ENCODE results near the gene TPH2. TPM values are rescaled to one million over a fixed set of nuclear protein-coding genes. Genes with fewer than 3 reads are reported as not detected.

Gene TPH2
- total and polyA plus RNA-seq, 3 donors from 2014 or later, result 0.47 to 2.2 (median 1.8) TPM

DNA sequence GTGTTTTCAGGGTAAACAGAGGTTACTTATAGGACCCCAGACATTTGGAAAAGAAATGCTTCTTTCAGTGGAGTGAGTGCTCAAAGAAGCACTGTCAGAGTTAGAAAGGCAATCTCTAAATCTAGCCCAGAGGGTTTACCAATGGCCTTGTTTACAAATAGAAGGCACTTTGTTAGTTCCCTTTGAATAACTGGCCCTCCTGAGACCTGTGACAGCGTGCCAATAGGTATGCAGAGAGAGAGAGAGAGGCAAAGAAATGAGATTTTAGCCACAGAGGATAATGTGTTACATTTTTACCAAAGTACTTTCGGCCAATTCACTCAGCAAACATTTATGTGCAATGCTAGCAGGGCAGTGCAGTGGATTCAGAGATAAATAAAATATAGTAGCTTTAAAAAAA is 41.9 kb downstream of the TPH2 start:
- Histone ChIP-seq H3K9me3 (no peaks in the 10 kb centered on the region), H3K4me3 (no peak overlapping the region), H3K27me3 (no peaks in the 10 kb centered on the region), H3K27ac (no peak overlapping the region), H3K36me3 (ENCODE audit: low read depth, missing control alignments) (no peaks in the 10 kb centered on the region), H3K4me1 (no peaks in the 10 kb centered on the region)
- WGBS, 2 donors, result 61 to 69% methylated on average over 2 of the region's 2 CpGs
- no peak for DNase-seq
- TF ChIP-seq POLR2A (IDR thresholded peaks at IDR 0.05), result no peak
- TF ChIP-seq, protein P1, sequence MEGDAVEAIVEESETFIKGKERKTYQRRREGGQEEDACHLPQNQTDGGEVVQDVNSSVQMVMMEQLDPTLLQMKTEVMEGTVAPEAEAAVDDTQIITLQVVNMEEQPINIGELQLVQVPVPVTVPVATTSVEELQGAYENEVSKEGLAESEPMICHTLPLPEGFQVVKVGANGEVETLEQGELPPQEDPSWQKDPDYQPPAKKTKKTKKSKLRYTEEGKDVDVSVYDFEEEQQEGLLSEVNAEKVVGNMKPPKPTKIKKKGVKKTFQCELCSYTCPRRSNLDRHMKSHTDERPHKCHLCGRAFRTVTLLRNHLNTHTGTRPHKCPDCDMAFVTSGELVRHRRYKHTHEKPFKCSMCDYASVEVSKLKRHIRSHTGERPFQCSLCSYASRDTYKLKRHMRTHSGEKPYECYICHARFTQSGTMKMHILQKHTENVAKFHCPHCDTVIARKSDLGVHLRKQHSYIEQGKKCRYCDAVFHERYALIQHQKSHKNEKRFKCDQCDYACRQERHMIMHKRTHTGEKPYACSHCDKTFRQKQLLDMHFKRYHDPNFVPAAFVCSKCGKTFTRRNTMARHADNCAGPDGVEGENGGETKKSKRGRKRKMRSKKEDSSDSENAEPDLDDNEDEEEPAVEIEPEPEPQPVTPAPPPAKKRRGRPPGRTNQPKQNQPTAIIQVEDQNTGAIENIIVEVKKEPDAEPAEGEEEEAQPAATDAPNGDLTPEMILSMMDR (IDR thresholded peaks at IDR 0.05), result no peak
- intact Hi-C loops (cut with DNase I; ENCODE audit: low total_unique reads), result no loop called here

DNA sequence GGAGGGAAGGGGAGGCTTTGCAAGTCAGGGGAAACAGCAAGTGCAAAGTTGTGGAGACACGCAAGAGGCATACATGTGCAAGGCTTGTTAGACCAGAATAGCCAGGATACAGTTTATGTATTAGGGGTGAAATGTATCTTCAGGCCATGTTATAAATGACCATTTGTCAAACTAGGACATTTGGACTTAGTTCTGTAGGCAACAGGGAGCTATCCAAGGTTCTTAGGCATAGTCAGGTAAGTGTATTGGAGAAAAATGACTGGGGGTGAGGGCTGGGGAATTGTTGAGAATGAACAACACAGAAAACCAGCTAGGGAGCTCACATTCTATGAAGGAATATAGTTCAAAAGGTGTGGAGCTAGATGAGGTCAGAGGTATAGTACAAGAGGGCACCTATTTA is 42.5 kb downstream of the TPH2 start:
- TF ChIP-seq, protein P1 (IDR thresholded peaks at IDR 0.05), result no peak
- TF ChIP-seq POLR2A (IDR thresholded peaks at IDR 0.05), result no peak
- H3K4me1 ChIP-seq, result no peaks in the 10 kb centered on the region
- no peaks in the 10 kb centered on the region for H3K27me3 ChIP-seq
- intact Hi-C loops (cut with DNase I; ENCODE audit: low total_unique reads), result no loop called here
- H3K4me3 ChIP-seq, result no peak overlapping the region
- H3K27ac ChIP-seq, result no peak overlapping the region
- no peaks in the 10 kb centered on the region for H3K9me3 ChIP-seq
- no peaks in the 10 kb centered on the region for H3K36me3 ChIP-seq (ENCODE audit: low read depth, missing control alignments)
- 79 to 95% methylated on average over 1 of the region's 1 CpG for WGBS, 2 donors
- DNase-seq, result no peak

DNA sequence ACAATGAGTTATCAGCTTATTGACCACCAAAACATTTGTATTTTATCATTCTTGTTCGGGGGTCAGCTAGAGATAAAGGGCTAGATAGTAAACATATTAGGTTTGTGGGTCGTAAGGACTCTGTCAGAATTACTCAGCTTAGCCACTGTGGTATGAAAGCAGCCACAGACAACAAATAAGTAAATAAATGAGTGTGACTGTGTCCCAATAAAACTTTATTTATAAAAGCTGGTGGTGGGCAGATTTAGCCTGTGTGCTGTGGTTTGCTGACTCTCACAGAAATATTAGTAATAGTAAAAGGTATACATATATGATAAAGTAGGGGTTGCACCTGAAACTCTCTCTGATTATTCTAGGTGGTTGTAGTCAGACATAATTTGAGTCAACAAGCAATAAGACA is 56.1 kb downstream of the TPH2 start:
- no peaks in the 10 kb centered on the region for H3K36me3 ChIP-seq (ENCODE audit: low read depth, missing control alignments)
- no peaks in the 10 kb centered on the region for H3K9me3 ChIP-seq
- no peak overlapping the region for H3K4me3 ChIP-seq
- no peaks in the 10 kb centered on the region for H3K4me1 ChIP-seq
- WGBS, 2 donors, result 73 to 85% methylated on average over 2 of the region's 2 CpGs
- H3K27ac ChIP-seq, result no peak overlapping the region
- intact Hi-C loops (cut with DNase I; ENCODE audit: low total_unique reads), result no loop called here
- TF ChIP-seq, protein P1 (IDR thresholded peaks at IDR 0.05), result no peak
- no peak for TF ChIP-seq POLR2A (IDR thresholded peaks at IDR 0.05)
- no peaks in the 10 kb centered on the region for H3K27me3 ChIP-seq
- no peak for DNase-seq

DNA sequence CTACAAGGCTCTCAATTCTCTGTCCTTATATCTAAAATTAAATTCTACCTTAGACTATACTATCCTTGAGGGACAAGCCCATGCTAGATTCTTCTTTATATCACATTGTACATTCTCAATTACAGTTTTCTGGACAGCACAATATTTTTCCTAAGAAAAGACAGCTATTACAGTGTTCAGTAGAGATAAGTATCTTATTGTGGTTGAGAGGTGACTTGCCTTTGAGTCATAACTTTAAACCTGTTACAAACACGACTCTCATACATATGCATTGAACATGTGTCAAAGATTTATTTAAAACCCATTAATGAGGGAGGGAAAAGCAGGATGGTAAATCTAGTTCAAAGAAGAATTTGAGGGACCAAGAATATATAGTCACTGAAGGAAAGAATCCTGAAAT is 61.1 kb downstream of the TPH2 start:
- no peaks in the 10 kb centered on the region for H3K9me3 ChIP-seq
- 73 to 84% methylated on average over 1 of the region's 1 CpG for WGBS, 2 donors
- H3K27me3 ChIP-seq, result no peaks in the 10 kb centered on the region
- no peaks in the 10 kb centered on the region for H3K4me1 ChIP-seq
- DNase-seq, result no peak
- H3K36me3 ChIP-seq (ENCODE audit: low read depth, missing control alignments), result no peaks in the 10 kb centered on the region
- intact Hi-C loops (cut with DNase I; ENCODE audit: low total_unique reads), result no loop called here
- H3K4me3 ChIP-seq, result no peak overlapping the region
- no peak overlapping the region for H3K27ac ChIP-seq
- TF ChIP-seq POLR2A (IDR thresholded peaks at IDR 0.05), result no peak
- TF ChIP-seq, protein P1 (IDR thresholded peaks at IDR 0.05), result no peak

DNA sequence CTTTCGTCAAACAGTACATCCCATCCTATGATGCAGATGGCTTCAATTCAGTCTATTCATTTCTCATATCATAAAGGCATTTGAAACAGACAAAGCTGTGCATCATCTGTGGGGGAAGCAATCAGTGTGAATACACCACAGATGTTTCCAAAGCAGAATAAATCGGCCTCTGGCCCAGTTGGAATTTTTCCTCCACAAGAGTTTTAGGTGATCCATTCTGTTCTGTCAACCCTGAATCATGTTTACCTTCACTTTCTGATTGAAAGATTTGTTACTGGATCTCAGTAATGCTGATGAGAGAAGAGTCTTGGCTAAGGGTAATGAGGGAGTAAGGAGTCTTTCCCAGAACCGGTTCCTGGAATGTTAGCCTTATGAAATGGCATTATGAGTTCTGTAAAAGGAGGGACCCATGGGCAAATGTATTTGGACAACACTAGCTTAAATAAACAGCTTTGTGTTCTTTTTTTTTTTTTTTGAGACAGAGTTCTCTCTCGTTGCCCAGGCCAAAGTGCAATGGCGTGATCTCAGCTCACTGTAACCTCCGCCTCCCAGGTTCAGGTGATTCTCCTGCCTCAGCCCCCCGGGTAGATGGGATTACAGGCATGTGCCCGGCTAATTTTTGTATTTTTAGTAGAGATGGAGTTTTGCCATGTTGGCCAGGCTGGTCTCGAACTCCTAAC is 62.5 kb downstream of the TPH2 start:
- 91% methylated on average over 9 of the region's 9 CpGs for WGBS, 2 donors
- DNase-seq, result no peak
- no peaks in the 10 kb centered on the region for H3K36me3 ChIP-seq (ENCODE audit: low read depth, missing control alignments)
- H3K27me3 ChIP-seq, result no peaks in the 10 kb centered on the region
- no peaks in the 10 kb centered on the region for H3K4me1 ChIP-seq
- no peak overlapping the region for H3K4me3 ChIP-seq
- TF ChIP-seq POLR2A (IDR thresholded peaks at IDR 0.05), result no peak
- TF ChIP-seq, protein P1 (IDR thresholded peaks at IDR 0.05), result no peak
- H3K9me3 ChIP-seq, result no peaks in the 10 kb centered on the region
- H3K27ac ChIP-seq, result no peak overlapping the region
- intact Hi-C loops (cut with DNase I; ENCODE audit: low total_unique reads), result no loop called here
